Panc1 (cell line): Measurements from ENCODE around the gene PRL.

ENCODE experiments used
- POLR2AphosphoS5 ChIP-seq: IDR thresholded peaks from 2 replicates; pipeline ENCODE4 v1.6.1; 2012; ENCODE audit warnings: mild to moderate bottlenecking, low read depth, low read length, moderate library complexity
- SIN3A ChIP-seq: IDR thresholded peaks from 2 replicates; pipeline ENCODE4 v1.6.1; 2012; ENCODE audit warnings: low read depth, mild to moderate bottlenecking, low read length, moderate library complexity, borderline replicate concordance; ENCODE audit not compliant: insufficient read depth
- TCF7L2 ChIP-seq: IDR thresholded peaks from 2 replicates; pipeline ENCODE4 v1.6.1; 2011; ENCODE audit warnings: mild to moderate bottlenecking, low read depth, low read length, inconsistent platforms
- TF ChIP-seq, protein P1 (sequence below): fragments of 450-650 bp; IDR thresholded peaks from 2 replicates; pipeline ENCODE4 v1.5.1; 2017; ENCODE audit warnings: mild to moderate bottlenecking
- TF ChIP-seq, protein P2 (sequence below), 2 experiments: IDR thresholded peaks; 2 replicates each; pipeline ENCODE4 v1.6.1; 2011 to 2012; ENCODE audit warnings: low read depth in 2 of 2, control low read depth in 1 of 2, low read length in 1 of 2, mild to moderate bottlenecking in 1 of 2, moderate library complexity in 1 of 2; ENCODE audit not compliant: insufficient read depth in 1 of 2

DNA sequence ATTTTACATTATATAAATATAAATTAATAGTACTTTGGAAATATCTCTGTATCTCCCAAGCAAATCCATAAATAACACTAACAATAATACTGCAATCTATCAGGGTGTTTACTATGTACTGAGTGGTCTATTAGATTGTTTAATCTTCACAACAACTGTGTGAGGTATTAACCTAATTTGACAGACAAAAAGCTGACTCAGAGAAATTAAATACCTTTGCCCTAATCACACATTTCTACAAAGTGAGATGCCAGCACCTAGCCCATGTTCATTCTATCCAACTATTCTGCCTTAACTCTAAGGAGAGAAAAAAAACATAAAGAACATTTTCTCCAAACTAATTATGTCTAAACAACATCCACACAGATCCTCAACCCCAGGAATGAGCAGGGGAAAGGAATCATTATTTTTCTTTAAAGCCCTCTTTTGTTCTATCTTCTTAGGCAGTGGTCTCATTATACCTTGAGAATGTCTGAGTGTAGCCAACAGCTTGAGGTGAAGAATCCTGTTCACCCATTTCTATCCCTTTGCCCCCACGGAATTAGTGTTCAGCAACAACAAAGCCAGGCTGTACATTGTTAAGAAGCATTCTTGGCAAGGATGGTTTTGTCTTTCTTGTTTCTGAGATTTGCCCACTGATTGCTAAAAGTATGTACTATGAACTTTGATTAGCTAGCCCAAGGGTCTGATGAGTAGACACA, 42.7 kb downstream of the PRL start:
- no peak for TF ChIP-seq POLR2AphosphoS5
- TF ChIP-seq, protein P1, sequence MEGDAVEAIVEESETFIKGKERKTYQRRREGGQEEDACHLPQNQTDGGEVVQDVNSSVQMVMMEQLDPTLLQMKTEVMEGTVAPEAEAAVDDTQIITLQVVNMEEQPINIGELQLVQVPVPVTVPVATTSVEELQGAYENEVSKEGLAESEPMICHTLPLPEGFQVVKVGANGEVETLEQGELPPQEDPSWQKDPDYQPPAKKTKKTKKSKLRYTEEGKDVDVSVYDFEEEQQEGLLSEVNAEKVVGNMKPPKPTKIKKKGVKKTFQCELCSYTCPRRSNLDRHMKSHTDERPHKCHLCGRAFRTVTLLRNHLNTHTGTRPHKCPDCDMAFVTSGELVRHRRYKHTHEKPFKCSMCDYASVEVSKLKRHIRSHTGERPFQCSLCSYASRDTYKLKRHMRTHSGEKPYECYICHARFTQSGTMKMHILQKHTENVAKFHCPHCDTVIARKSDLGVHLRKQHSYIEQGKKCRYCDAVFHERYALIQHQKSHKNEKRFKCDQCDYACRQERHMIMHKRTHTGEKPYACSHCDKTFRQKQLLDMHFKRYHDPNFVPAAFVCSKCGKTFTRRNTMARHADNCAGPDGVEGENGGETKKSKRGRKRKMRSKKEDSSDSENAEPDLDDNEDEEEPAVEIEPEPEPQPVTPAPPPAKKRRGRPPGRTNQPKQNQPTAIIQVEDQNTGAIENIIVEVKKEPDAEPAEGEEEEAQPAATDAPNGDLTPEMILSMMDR = no peak
- TF ChIP-seq, protein P2, sequence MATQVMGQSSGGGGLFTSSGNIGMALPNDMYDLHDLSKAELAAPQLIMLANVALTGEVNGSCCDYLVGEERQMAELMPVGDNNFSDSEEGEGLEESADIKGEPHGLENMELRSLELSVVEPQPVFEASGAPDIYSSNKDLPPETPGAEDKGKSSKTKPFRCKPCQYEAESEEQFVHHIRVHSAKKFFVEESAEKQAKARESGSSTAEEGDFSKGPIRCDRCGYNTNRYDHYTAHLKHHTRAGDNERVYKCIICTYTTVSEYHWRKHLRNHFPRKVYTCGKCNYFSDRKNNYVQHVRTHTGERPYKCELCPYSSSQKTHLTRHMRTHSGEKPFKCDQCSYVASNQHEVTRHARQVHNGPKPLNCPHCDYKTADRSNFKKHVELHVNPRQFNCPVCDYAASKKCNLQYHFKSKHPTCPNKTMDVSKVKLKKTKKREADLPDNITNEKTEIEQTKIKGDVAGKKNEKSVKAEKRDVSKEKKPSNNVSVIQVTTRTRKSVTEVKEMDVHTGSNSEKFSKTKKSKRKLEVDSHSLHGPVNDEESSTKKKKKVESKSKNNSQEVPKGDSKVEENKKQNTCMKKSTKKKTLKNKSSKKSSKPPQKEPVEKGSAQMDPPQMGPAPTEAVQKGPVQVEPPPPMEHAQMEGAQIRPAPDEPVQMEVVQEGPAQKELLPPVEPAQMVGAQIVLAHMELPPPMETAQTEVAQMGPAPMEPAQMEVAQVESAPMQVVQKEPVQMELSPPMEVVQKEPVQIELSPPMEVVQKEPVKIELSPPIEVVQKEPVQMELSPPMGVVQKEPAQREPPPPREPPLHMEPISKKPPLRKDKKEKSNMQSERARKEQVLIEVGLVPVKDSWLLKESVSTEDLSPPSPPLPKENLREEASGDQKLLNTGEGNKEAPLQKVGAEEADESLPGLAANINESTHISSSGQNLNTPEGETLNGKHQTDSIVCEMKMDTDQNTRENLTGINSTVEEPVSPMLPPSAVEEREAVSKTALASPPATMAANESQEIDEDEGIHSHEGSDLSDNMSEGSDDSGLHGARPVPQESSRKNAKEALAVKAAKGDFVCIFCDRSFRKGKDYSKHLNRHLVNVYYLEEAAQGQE (IDR thresholded peaks at IDR 0.05; ENCODE audit: insufficient read depth in 1 of 2, low read depth in 2 of 2, low read length in 1 of 2) = no peak
- TF ChIP-seq TCF7L2 = no peak
- no peak for TF ChIP-seq SIN3A
